HG02763 (cell line): Measurements from ENCODE around the gene MAEL.
A peak's percentile ranks its signal among the peaks of the same experiment; 100 is the strongest.
"Not testable (repeated sequence)": the region's sequence is repeated elsewhere in the genome, so short reads cannot be mapped to it uniquely, and the experiment has no call there.

Source experiments
- ATAC-seq: cut with Tn5 transposase; IDR thresholded peaks from one replicate; pipeline ENCODE4 v1.9.1; 2021; ENCODE audit warnings: mild to moderate bottlenecking, moderate library complexity; ENCODE audit not compliant: unreplicated experiment

MAEL gene

GRCh38 chr1:166977951-166978350 lies 11.1 kb upstream of the MAEL start:
- no peak for ATAC-seq

- ATAC-seq: no peak
Observed at GRCh38 chr1:166978821-166979220, 10.3 kb upstream of the MAEL start.

GRCh38 chr1:166980383-166980782 lies 8.7 kb upstream of the MAEL start:
- no peak for ATAC-seq

GRCh38 chr1:166980818-166981217 lies 8.3 kb upstream of the MAEL start:
- ATAC-seq: no peak

- ATAC-seq: no peak
Observed at GRCh38 chr1:166981589-166981988, 7.5 kb upstream of the MAEL start.

- no peak for ATAC-seq
Observed at GRCh38 chr1:166999075-166999474, 10.0 kb downstream of the MAEL start.

- no peak for ATAC-seq
Observed at GRCh38 chr1:166999500-167000055, 10.5 kb downstream of the MAEL start.

- ATAC-seq: no peak
Observed at GRCh38 chr1:167000546-167000945, 11.5 kb downstream of the MAEL start.

- no peak for ATAC-seq
Observed at GRCh38 chr1:167002354-167002753, 13.3 kb downstream of the MAEL start.

- ATAC-seq: no peak
Observed at GRCh38 chr1:167003711-167004110, 14.6 kb downstream of the MAEL start.

GRCh38 chr1:167011560-167012191 lies 22.6 kb downstream of the MAEL start:
- ATAC-seq: no peak

GRCh38 chr1:167012570-167012969 lies 23.5 kb downstream of the MAEL start:
- no peak for ATAC-seq

- ATAC-seq: no peak
Observed at GRCh38 chr1:167013108-167013929, 24.2 kb downstream of the MAEL start.

- ATAC-seq: no peak
Observed at GRCh38 chr1:167016100-167016750, 27.1 kb downstream of the MAEL start.

GRCh38 chr1:167022384-167022783 lies 33.3 kb downstream of the MAEL start:
- ATAC-seq: no peak

- not testable (repeated sequence) for ATAC-seq
Observed at GRCh38 chr1:167029553-167029952, 40.5 kb downstream of the MAEL start.

GRCh38 chr1:167033646-167034045 lies 44.6 kb downstream of the MAEL start:
- ATAC-seq: no peak

- peak; percentile 91 for ATAC-seq
Observed at GRCh38 chr1:167043752-167044488, 54.8 kb downstream of the MAEL start.

- ATAC-seq: no peak
Observed at GRCh38 chr1:167051907-167052306, 62.8 kb downstream of the MAEL start.

- ATAC-seq: no peak
Observed at GRCh38 chr1:167052389-167052788, 63.3 kb downstream of the MAEL start.

GRCh38 chr1:167054531-167054930 lies 65.5 kb downstream of the MAEL start:
- no peak for ATAC-seq
